A549 treated with GW870086 at 1 μM for 4 hours (cell line): ENCODE data around the gene OR5K3. TPM values are rescaled to one million over a fixed set of nuclear protein-coding genes. Genes with fewer than 3 reads are reported as not detected.

Experiments
- total RNA-seq: library from RNA; stranded (reverse); fragments of 200-300 nt; extraction: Qiagen RNA extraction; gene quantifications from 5 replicates; pipeline ENCODE4 v1.2.3, GENCODE V29; 2022; ENCODE audit warnings: low read depth

OR5K3 gene, protein sequence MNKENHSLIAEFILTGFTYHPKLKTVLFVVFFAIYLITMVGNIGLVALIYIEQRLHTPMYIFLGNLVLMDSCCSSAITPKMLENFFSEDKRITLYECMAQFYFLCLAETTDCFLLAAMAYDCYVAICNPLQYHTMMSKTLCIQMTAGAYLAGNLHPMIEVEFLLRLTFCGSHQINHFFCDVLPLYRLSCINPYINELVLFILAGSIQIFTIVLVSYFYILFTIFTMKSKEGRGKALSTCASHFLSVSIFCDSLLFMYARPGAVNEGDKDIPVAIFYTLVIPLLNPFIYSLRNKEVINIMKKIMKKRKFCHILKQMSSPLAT
- total RNA-seq = not detected in 5 replicates

DNA sequence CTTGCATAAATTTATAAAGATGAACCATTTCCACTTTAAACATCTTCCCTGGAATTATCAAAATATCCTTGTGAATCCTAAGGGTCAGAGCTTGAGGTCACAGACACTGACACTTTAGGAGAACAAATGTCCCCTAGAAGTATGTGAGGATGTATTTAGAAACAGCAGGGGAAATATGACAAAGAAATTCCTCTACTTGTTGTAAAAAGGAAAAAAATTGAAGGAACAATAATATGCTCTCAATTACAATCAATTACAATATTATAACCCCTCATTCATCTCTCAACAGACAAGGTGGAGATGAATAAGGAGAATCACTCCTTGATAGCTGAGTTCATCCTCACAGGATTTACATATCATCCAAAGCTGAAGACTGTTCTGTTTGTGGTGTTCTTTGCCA is at the start of gene OR5K3:
Gene OR5K3 (plus strand): TSS at position 301 of the 400 bp plus-strand sequence. CDS start 0 bp downstream, at position 301.

DNA sequence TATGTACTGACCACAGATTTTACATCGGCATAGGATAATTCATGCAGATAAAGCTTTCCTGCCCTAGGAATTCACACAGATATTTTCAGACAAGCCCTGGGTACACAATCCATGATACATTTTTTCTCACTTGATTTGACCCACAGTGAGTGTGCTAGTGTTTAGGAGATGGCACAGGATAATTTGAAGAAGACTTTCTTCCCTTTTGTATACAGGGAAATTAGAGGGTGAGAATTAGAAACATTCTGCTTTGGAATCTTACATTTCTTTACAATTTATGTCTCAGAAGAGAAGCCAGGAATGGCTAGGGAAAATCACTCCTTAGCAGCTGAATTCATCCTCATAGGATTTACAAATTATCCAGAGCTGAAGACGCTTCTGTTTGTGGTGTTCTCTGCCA is 36.9 kb upstream of the OR5K3 start, which contains the start of gene OR5K4:
Gene OR5K4 (plus strand): TSS at position 301 of the 400 bp plus-strand sequence. CDS start 0 bp downstream, at position 301.

Other genes starting within 250 kb of the OR5K3 start
- gene OR5H14, start 243.2 kb upstream of the OR5K3 start, total RNA-seq = not detected in 5 replicates
- gene OR5H15, start 224.0 kb upstream of the OR5K3 start, total RNA-seq = not detected in 5 replicates
- not detected in 5 replicates for gene OR5H6, start 126.4 kb upstream of the OR5K3 start, total RNA-seq
- gene OR5H2, start 108.2 kb upstream of the OR5K3 start, total RNA-seq = not detected in 5 replicates
- not detected in 5 replicates for gene OR5K4, start 36.8 kb upstream of the OR5K3 start, total RNA-seq
- gene OR5K1, start 72.5 kb downstream of the OR5K3 start, total RNA-seq = not detected in 5 replicates
- gene OR5K2, start 107.0 kb downstream of the OR5K3 start, total RNA-seq = not detected in 5 replicates
- 46.0 to 68.6 TPM (median 61.1 TPM) in 5 replicates for gene CLDND1, start 132.2 kb downstream of the OR5K3 start, total RNA-seq
- not detected in 5 replicates for gene GPR15, start 141.3 kb downstream of the OR5K3 start, total RNA-seq
- gene CPOX, start 202.9 kb downstream of the OR5K3 start, total RNA-seq = 16.8 to 25.1 TPM (median 21.8 TPM) in 5 replicates